SJCRH30 (cell line): ENCODE measurements around the gene CD74. TPM values are rescaled to one million over a fixed set of nuclear protein-coding genes. Genes with fewer than 3 reads are reported as not detected.

Experiments
- DNase-seq, 2 experiments: peaks; one replicate each; pipeline ENCODE4 v3.0.0-alpha.2; 2015 to 2020
- H3K27ac ChIP-seq: fragments of 250-450 bp; sonication (Bioruptor Pico); 2 replicates; pipeline ENCODE4 v1.5.1; 2020; ENCODE audit warnings: mild to moderate bottlenecking, moderate library complexity
- H3K27me3 ChIP-seq: fragments of 250-450 bp; sonication (Bioruptor Pico); 2 replicates; pipeline ENCODE4 v1.5.1; 2020; ENCODE audit warnings: mild to moderate bottlenecking, moderate library complexity
- H3K36me3 ChIP-seq: fragments of 250-450 bp; sonication (Bioruptor Pico); 2 replicates; pipeline ENCODE4 v1.5.1; 2020; ENCODE audit warnings: mild to moderate bottlenecking, moderate library complexity
- H3K4me1 ChIP-seq: fragments of 250-450 bp; sonication (Bioruptor Pico); 2 replicates; pipeline ENCODE4 v1.5.1; 2020; ENCODE audit warnings: mild to moderate bottlenecking, moderate library complexity
- H3K4me3 ChIP-seq: fragments of 250-450 bp; sonication (Bioruptor Pico); 2 replicates; pipeline ENCODE4 v1.5.1; 2020; ENCODE audit warnings: mild to moderate bottlenecking, moderate library complexity
- H3K9me3 ChIP-seq: fragments of 250-450 bp; sonication (Bioruptor Pico); replicated peaks from 2 replicates; pipeline ENCODE4 v1.5.1; 2020; ENCODE audit warnings: mild to moderate bottlenecking, moderate library complexity
- total RNA-seq: library from RNA; depleted of rRNA; stranded (reverse); fragments of >200 nt; shearing (Covaris generic); gene quantifications from 2 replicates; pipeline ENCODE4 v1.2.3, GENCODE V29; 2014; rRNA removed

CD74 gene
- total RNA-seq, 1 experiment from 2014 or later, result 0.12 TPM

- no peak for DNase-seq
- H3K9me3 ChIP-seq, result no peaks in the 10 kb centered on the region
- H3K27me3 ChIP-seq, result no peaks in the 10 kb centered on the region
- H3K4me1 ChIP-seq, result peaks cover 9% of the 10 kb centered on the region
- no peak overlapping the region for H3K4me3 ChIP-seq
- no peaks in the 10 kb centered on the region for H3K36me3 ChIP-seq
- H3K27ac ChIP-seq, result no peak overlapping the region
Measured at GRCh38 chr5:150353032-150353675, 59.6 kb downstream of the CD74 start.

DNA sequence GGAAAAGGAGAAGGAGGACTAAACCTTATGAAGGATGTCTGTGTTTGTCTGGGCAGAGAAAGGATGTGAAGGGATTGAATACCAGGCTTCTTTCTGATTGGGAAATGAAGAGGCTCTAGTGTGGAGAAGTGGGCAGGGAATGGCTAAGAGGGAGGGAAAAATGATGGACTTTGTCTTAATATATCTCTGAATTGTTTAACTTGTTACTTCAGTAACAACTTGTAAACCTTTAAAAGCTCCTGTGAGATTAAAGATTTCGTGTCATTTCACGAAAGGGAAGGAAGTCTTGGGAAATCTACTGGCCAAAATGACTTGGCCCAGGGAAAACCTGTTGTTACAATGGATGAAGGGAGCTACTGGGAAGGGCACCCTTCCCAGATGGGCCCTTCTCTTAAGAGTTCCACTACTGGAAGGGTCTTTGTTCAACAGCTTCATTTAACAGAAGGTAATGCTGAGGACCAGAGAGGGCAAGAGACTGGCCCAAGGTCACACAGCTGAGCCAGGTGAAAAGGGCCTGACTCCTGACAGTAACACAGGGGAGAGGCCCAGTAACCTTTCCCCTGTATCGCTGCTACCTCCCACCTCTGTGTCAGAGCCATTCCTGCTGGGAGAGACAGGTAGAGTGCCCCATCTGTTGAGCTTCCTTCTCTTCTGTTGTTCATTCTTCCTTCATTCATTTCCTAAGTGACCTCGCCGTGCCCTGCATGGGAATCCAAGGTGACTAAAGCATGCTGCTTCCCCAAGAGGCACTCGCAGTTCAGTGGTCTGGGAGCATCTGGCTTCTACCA lies 60.3 kb downstream of the CD74 start:
- Histone ChIP-seq H3K9me3 (no peaks in the 10 kb centered on the region), H3K36me3 (no peaks in the 10 kb centered on the region), H3K27me3 (no peaks in the 10 kb centered on the region), H3K27ac (no peak overlapping the region), H3K4me3 (no peak overlapping the region), H3K4me1 (peaks cover 9% of the 10 kb centered on the region)
- no peak for DNase-seq

Other genes with a start within 250 kb of the CD74 start
- gene CDX1, start 246.1 kb downstream of the CD74 start, total RNA-seq, result not detected in 2 replicates
- gene SLC6A7, start 222.8 kb downstream of the CD74 start, total RNA-seq, result not detected in 2 replicates
- 0.41 and 0.42 TPM in 2 replicates for gene CAMK2A, start 123.1 kb downstream of the CD74 start, total RNA-seq
- gene ARSI, start 110.0 kb downstream of the CD74 start, total RNA-seq, result 0.18 and 0.28 TPM in 2 replicates
- 58.9 and 60.4 TPM in 2 replicates for gene TCOF1, start 55.2 kb downstream of the CD74 start, total RNA-seq
- 3,118 and 3,506 TPM in 2 replicates for gene RPS14, start 36.8 kb upstream of the CD74 start, total RNA-seq
- 30.0 and 31.4 TPM in 2 replicates for gene NDST1, start 95.2 kb upstream of the CD74 start, total RNA-seq
- gene SYNPO, start 227.8 kb upstream of the CD74 start, total RNA-seq, result 2.3 and 3.2 TPM in 2 replicates
- gene MYOZ3, start 248.3 kb upstream of the CD74 start, total RNA-seq, result 0.02 TPM in 1 of 2 replicates, not detected in the other